B cell (primary cell): Measurements from ENCODE around the gene PLXNA3. TPM values are rescaled to one million over a fixed set of nuclear protein-coding genes. Genes with fewer than 3 reads are reported as not detected.

ENCODE experiments used
- ATAC-seq: fragments of 200-7000 bp; cut with Tn5 transposase; one replicate; pipeline ENCODE4 v1.10.0; 2021; ENCODE audit warnings: low read depth, mild to moderate bottlenecking, moderate number of reproducible peaks, moderate library complexity
- CTCF ChIA-PET: fragments of 350-600 bp; sonication (Branson Sonifier 250); formaldehyde crosslinking; loops from one replicate; lab custom pipeline; 2021; ENCODE audit warnings: antibody characterized with exemption, inconsistent platforms; lab: Charles Lee
- POLR2A ChIA-PET: fragments of 350-600 bp; sonication (Branson Sonifier 250); formaldehyde crosslinking; loops from one replicate; lab custom pipeline; 2021; ENCODE audit warnings: antibody characterized with exemption; lab: Charles Lee
- DNase-seq: peaks from one replicate; pipeline ENCODE4 v3.0.0; 2013
- H2AFZ ChIP-seq: 2 replicates; pipeline ENCODE4 v1.6.1; 2012; ENCODE audit warnings: mild to moderate bottlenecking, low read depth, low read length; ENCODE audit not compliant: insufficient read depth, poor library complexity, severe bottlenecking
- H3K27ac ChIP-seq, 2 donors: 1 replicate in 1 of 2; 2 replicates in 1 of 2; pipeline ENCODE4 v1.5.1; 2012 to 2013; ENCODE audit warnings: low read length in 2 of 2, mild to moderate bottlenecking in 2 of 2, moderate library complexity in 1 of 2
- H3K27me3 ChIP-seq, 4 experiments: fragments of 200-600 bp in 1 of 4; sonication (generic) in 1 of 4; replicated peaks in 1 of 4; 1 replicate in 2 of 4; 2 replicates in 2 of 4; pipeline versions ENCODE4 v1.6.1 to v1.7.0; 2013 to 2016; ENCODE audit warnings: low read length in 3 of 4, mild to moderate bottlenecking in 2 of 4, mixed read lengths in 1 of 4, moderate library complexity in 1 of 4; ENCODE audit not compliant: insufficient read depth in 4 of 4, control insufficient read depth in 3 of 4; ENCODE audit errors: control extremely low read depth in 1 of 4
- H3K36me3 ChIP-seq, 2 experiments: replicated peaks in 1 of 2; 1 replicate in 1 of 2; 2 replicates in 1 of 2; pipeline versions ENCODE4 v1.6.1 to v1.7.1; 2013; ENCODE audit warnings: low read length in 1 of 2; ENCODE audit not compliant: insufficient read depth in 2 of 2, control insufficient read depth in 1 of 2; ENCODE audit errors: control extremely low read depth in 1 of 2, extremely low read depth in 1 of 2
- H3K4me1 ChIP-seq, 2 donors: fragments of 200-600 bp in 1 of 2; sonication (generic) in 1 of 2; 1 replicate in 1 of 2; 2 replicates in 1 of 2; pipeline versions ENCODE4 v1.5.1 to v1.6.1; 2013 to 2017; ENCODE audit warnings: low read length in 2 of 2; ENCODE audit not compliant: control insufficient read depth in 2 of 2, insufficient read depth in 2 of 2
- H3K4me2 ChIP-seq: replicated peaks from 2 replicates; pipeline ENCODE3; 2012; ENCODE audit warnings: mild to moderate bottlenecking, low read depth, low read length; ENCODE audit not compliant: poor library complexity, severe bottlenecking
- H3K4me3 ChIP-seq, 5 experiments: fragments of 200-600 bp in 1 of 5; sonication (generic) in 1 of 5; 1 replicate in 3 of 5; 2 replicates in 2 of 5; pipeline versions ENCODE4 v1.5.1 to v1.7.0; 2011 to 2016; ENCODE audit warnings: low read length in 4 of 5, mild to moderate bottlenecking in 4 of 5, low read depth in 2 of 5, control low read depth in 1 of 5, moderate library complexity in 1 of 5; ENCODE audit not compliant: insufficient read depth in 1 of 5; ENCODE audit errors: control extremely low read depth in 1 of 5, extremely low read depth in 1 of 5
- H3K79me2 ChIP-seq: fragments of 200-600 bp; sonication (generic); one replicate; pipeline ENCODE4 v1.6.0; 2016; ENCODE audit warnings: low read length; ENCODE audit not compliant: control insufficient read depth, insufficient read depth
- H3K9ac ChIP-seq: fragments of 200-600 bp; sonication (generic); 2 replicates; pipeline ENCODE4 v1.6.1; 2017; ENCODE audit warnings: mild to moderate bottlenecking, low read length, moderate library complexity
- H3K9me3 ChIP-seq, 3 donors: one replicate each; pipeline versions ENCODE4 v1.6.1 to v1.7.1; 2013; ENCODE audit warnings: low read length in 2 of 3; ENCODE audit not compliant: control insufficient read depth in 2 of 3, insufficient read depth in 1 of 3; ENCODE audit errors: control extremely low read depth in 1 of 3
- H4K20me1 ChIP-seq: 2 replicates; pipeline ENCODE4 v1.6.0; 2012; ENCODE audit warnings: mild to moderate bottlenecking, low read length; ENCODE audit not compliant: insufficient read depth, control insufficient read depth, poor library complexity, severe bottlenecking
- H3K27ac Mint-ChIP-seq: one replicate; pipeline ENCODE4 v1.8.0; 2021; ENCODE audit warnings: mixed read lengths
- H3K27me3 Mint-ChIP-seq: one replicate; pipeline ENCODE4 v1.8.0; 2021; ENCODE audit warnings: mixed read lengths
- H3K4me1 Mint-ChIP-seq: one replicate; pipeline ENCODE4 v1.8.0; 2021; ENCODE audit warnings: mixed read lengths
- H3K4me3 Mint-ChIP-seq: one replicate; pipeline ENCODE4 v1.8.0; 2021; ENCODE audit warnings: mixed read lengths
- H3K9me3 Mint-ChIP-seq: one replicate; pipeline ENCODE4 v1.8.0; 2022; ENCODE audit warnings: mixed read lengths; ENCODE audit not compliant: insufficient read depth
- EZH2 ChIP-seq: IDR thresholded peaks from 2 replicates; pipeline ENCODE4 v1.6.1; 2012; ENCODE audit warnings: borderline replicate concordance, low read depth, mild to moderate bottlenecking, moderate library complexity, low read length; ENCODE audit not compliant: insufficient read depth, poor library complexity, severe bottlenecking
- WGBS: methylation state at CpG from one replicate; pipeline ENCODE4 v1.1.5; 2013; ENCODE audit warnings: missing lambda C conversion rate; ENCODE audit not compliant: insufficient coverage; 5-methylcytosine and 5-hydroxymethylcytosine counted together
- intact Hi-C: fragments of 100-400 bp; cut with micrococcal nuclease; formaldehyde crosslinking; loops from one replicate; pipeline ENCODE4 v1.10.0; 2022
- polyA plus RNA-seq: library from polyadenylated mRNA; depleted of rRNA; stranded (reverse); fragments of >200 nt; gene quantifications from 2 replicates; pipeline ENCODE4 v1.2.3, GENCODE V29; 2012
- total RNA-seq, 2 donors: library from RNA; stranded (reverse); fragments of 120-200 nt in 1 of 2; gene quantifications; 1 replicate in 1 of 2; 2 replicates in 1 of 2; pipeline versions ENCODE4 v1.2.3 to v1.2.4, GENCODE V29; 2013 to 2022
- TF ChIP-seq, protein P1 (sequence below): fragments of 200-600 bp; IDR thresholded peaks from one replicate; pipeline ENCODE4 v1.8.0; 2022; ENCODE audit warnings: antibody characterized with exemption, mild to moderate bottlenecking

PLXNA3 gene
- total and polyA plus RNA-seq, 2 donors (not counting 1 experiment from before 2014, with no cell fraction given) = 68.6 to 114 TPM

GRCh38 chrX:154515090-154515965 lies 57.2 kb downstream of the PLXNA3 start:
- Histone ChIP-seq H3K9me3 (no peaks in the 10 kb centered on the region), H3K4me2 (peak overlapping the region; percentile 80), H2AFZ (peak overlapping the region; percentile 68), H3K79me2 (peaks cover 6% of the 10 kb centered on the region), H3K27ac (peak overlapping the region; percentile 70 to 73), H3K36me3 (peaks cover 0 to 2% of the 10 kb centered on the region in 2 experiments), H3K4me1 (peaks cover 4 to 23% of the 10 kb centered on the region in 2 donors), H3K27me3 (no peaks in the 10 kb centered on the region), H4K20me1 (no peaks in the 10 kb centered on the region), H3K4me3 (peak overlapping the region; percentile 36 to 75 (median 67)), H3K9ac (peak overlapping the region; percentile 68)
- no peaks in the 10 kb centered on the region for H3K27me3 Mint-ChIP-seq
- TF ChIP-seq, protein P1, sequence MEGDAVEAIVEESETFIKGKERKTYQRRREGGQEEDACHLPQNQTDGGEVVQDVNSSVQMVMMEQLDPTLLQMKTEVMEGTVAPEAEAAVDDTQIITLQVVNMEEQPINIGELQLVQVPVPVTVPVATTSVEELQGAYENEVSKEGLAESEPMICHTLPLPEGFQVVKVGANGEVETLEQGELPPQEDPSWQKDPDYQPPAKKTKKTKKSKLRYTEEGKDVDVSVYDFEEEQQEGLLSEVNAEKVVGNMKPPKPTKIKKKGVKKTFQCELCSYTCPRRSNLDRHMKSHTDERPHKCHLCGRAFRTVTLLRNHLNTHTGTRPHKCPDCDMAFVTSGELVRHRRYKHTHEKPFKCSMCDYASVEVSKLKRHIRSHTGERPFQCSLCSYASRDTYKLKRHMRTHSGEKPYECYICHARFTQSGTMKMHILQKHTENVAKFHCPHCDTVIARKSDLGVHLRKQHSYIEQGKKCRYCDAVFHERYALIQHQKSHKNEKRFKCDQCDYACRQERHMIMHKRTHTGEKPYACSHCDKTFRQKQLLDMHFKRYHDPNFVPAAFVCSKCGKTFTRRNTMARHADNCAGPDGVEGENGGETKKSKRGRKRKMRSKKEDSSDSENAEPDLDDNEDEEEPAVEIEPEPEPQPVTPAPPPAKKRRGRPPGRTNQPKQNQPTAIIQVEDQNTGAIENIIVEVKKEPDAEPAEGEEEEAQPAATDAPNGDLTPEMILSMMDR = no peak
- no peak for TF ChIP-seq EZH2
- DNase-seq (peak; percentile 59), ATAC-seq (no peak)
- intact Hi-C loops = loop anchor here (5.0 kb wide), 3 partner anchors 58 to 143 kb away; partner anchors contain the start of genes FLNA, PLXNA3 and RPL10
- peaks cover 20% of the 10 kb centered on the region for H3K4me1 Mint-ChIP-seq
- H3K4me3 Mint-ChIP-seq = peak overlapping the region; percentile 83
- ChIA-PET CTCF (interaction anchor here (1.7 kb wide), 1 partner anchor 12 kb away, joined by 5 read pairs; no protein-coding TSS in a partner anchor), POLR2A (interaction anchor here (0.5 to 2.5 kb wide), 5 partner anchors 12 to 117 kb away, joined by 3 to 13 read pairs (median 7); partner anchors contain the start of genes RPL10 and SLC10A3)
- no peaks in the 10 kb centered on the region for H3K9me3 Mint-ChIP-seq
- 5% methylated on average over 16 of the region's 34 CpGs for WGBS
- H3K27ac Mint-ChIP-seq = peak overlapping the region; percentile 87
